Neural cell (in vitro differentiated cells): ENCODE results near the gene PAK5. TPM values are rescaled to one million over a fixed set of nuclear protein-coding genes. Genes with fewer than 3 reads are reported as not detected.

Experiments used
- H2AFZ ChIP-seq: fragments of 200-600, 300-800 bp; sonication (generic), shearing (Covaris generic); 2 replicates; pipeline ENCODE4 v1.6.0; 2014; ENCODE audit warnings: low read depth, mild to moderate bottlenecking, antibody characterized with exemption, low read length, moderate library complexity
- H3F3A ChIP-seq: fragments of 200-600 bp; shearing (Covaris generic); 2 replicates; pipeline ENCODE4 v1.6.1; 2016; ENCODE audit warnings: mild to moderate bottlenecking, moderate library complexity, mixed read lengths, antibody characterized with exemption, low read length; ENCODE audit not compliant: insufficient read depth, poor library complexity, severe bottlenecking
- H3K27ac ChIP-seq: fragments of 200-600, 300-800 bp; sonication (generic), shearing (Covaris generic); 2 replicates; pipeline ENCODE4 v1.5.1; 2014; ENCODE audit warnings: mild to moderate bottlenecking, low read length, moderate library complexity
- H3K27me3 ChIP-seq: fragments of 300-800, 200-600 bp; sonication (generic), shearing (Covaris generic); 2 replicates; pipeline ENCODE4 v1.6.0; 2014; ENCODE audit warnings: mild to moderate bottlenecking, low read depth, low read length, moderate library complexity; ENCODE audit not compliant: insufficient read depth
- H3K36me3 ChIP-seq: fragments of 300-800, 200-600 bp; sonication (generic), shearing (Covaris generic); 2 replicates; pipeline ENCODE4 v1.5.1; 2014; ENCODE audit warnings: mild to moderate bottlenecking, antibody characterized with exemption, low read length, moderate library complexity; ENCODE audit not compliant: insufficient read depth
- H3K4me2 ChIP-seq: fragments of 300-800, 200-600 bp; sonication (generic), shearing (Covaris generic); 2 replicates; pipeline ENCODE4 v1.6.0; 2014; ENCODE audit warnings: mild to moderate bottlenecking, low read length
- H3K4me3 ChIP-seq: fragments of 300-800, 200-600 bp; sonication (generic), shearing (Covaris generic); 2 replicates; pipeline ENCODE4 v1.5.1; 2014; ENCODE audit warnings: mild to moderate bottlenecking, low read length, moderate library complexity
- H3K79me2 ChIP-seq: fragments of 200-600 bp; shearing (Covaris generic); replicated peaks from 2 replicates; pipeline ENCODE4 v1.6.0; 2014; ENCODE audit warnings: mild to moderate bottlenecking, low read length, moderate library complexity; ENCODE audit not compliant: insufficient read depth
- H3K9ac ChIP-seq: fragments of 300-800, 200-600 bp; sonication (generic), shearing (Covaris generic); 2 replicates; pipeline ENCODE4 v1.6.1; 2016; ENCODE audit warnings: mild to moderate bottlenecking, low read length, mixed read lengths
- H3K9me2 ChIP-seq: fragments of 200-600 bp; shearing (Covaris generic); 2 replicates; pipeline ENCODE4 v1.6.1; 2016; ENCODE audit warnings: mild to moderate bottlenecking, low read length, mixed read lengths; ENCODE audit not compliant: insufficient read depth
- H3K9me3 ChIP-seq: fragments of 200-600, 300-800 bp; sonication (generic), shearing (Covaris generic); 2 replicates; pipeline ENCODE4 v1.6.1; 2016; ENCODE audit warnings: mild to moderate bottlenecking, mixed run types, low read length, moderate library complexity, mixed read lengths
- H4K20me1 ChIP-seq: fragments of 200-600 bp; shearing (Covaris generic); 2 replicates; pipeline ENCODE4 v1.6.1; 2016; ENCODE audit warnings: mild to moderate bottlenecking, mixed run types; ENCODE audit not compliant: insufficient read depth
- CTCF ChIP-seq: fragments of 450-650 bp; IDR thresholded peaks from 2 replicates; pipeline ENCODE4 v1.5.1; 2014; ENCODE audit warnings: antibody characterized with exemption, mild to moderate bottlenecking, moderate library complexity; ENCODE audit not compliant: poor library complexity, severe bottlenecking
- EP300 ChIP-seq: fragments of 450-650 bp; conservative IDR thresholded peaks from 2 replicates; pipeline ENCODE4 v1.6.1; 2014; ENCODE audit warnings: antibody characterized with exemption, mild to moderate bottlenecking, moderate library complexity; ENCODE audit not compliant: poor library complexity, severe bottlenecking
- EZH2 ChIP-seq: fragments of 200-600, 300-800 bp; shearing (Covaris generic), sonication (generic); IDR thresholded peaks from 2 replicates; pipeline ENCODE4 v1.6.1; 2014; ENCODE audit warnings: antibody characterized with exemption, low read length, borderline replicate concordance, mild to moderate bottlenecking; ENCODE audit not compliant: insufficient read depth, poor library complexity, severe bottlenecking
- MXI1 ChIP-seq: fragments of 450-650 bp; conservative IDR thresholded peaks from 2 replicates; pipeline ENCODE4 v1.6.1; 2014; ENCODE audit warnings: antibody characterized with exemption, mild to moderate bottlenecking; ENCODE audit not compliant: poor library complexity, severe bottlenecking
- POLR2AphosphoS5 ChIP-seq: IDR thresholded peaks from 2 replicates; pipeline ENCODE4 v1.6.1; 2012
- RAD21 ChIP-seq: fragments of 450-650 bp; conservative IDR thresholded peaks from 2 replicates; pipeline ENCODE4 v1.6.1; 2014; ENCODE audit warnings: antibody characterized with exemption, mild to moderate bottlenecking, moderate library complexity
- REST ChIP-seq: IDR thresholded peaks from 2 replicates; pipeline ENCODE4 v1.6.1; 2012; ENCODE audit warnings: borderline replicate concordance
- SMC3 ChIP-seq: fragments of 450-650 bp; conservative IDR thresholded peaks from 2 replicates; pipeline ENCODE4 v1.6.1; 2014; ENCODE audit warnings: antibody characterized with exemption, mild to moderate bottlenecking, moderate library complexity; ENCODE audit not compliant: poor library complexity
- TAF1 ChIP-seq: IDR thresholded peaks from 2 replicates; pipeline ENCODE4 v1.6.1; 2012; ENCODE audit warnings: low read depth
- polyA plus RNA-seq: library from polyadenylated mRNA; depleted of rRNA; stranded (reverse); fragments of >200 nt; gene quantifications from 2 replicates; pipeline ENCODE4 v1.2.3, GENCODE V29; 2014

The PAK5 gene
- polyA plus RNA-seq, 1 donor from 2014 or later: 48.3 TPM

GRCh38 chr20:9809271-9809670 is 29.6 kb downstream of the PAK5 start:
- Histone ChIP-seq H3F3A (no peaks in the 10 kb centered on the region), H3K27me3 (no peaks in the 10 kb centered on the region), H3K4me3 (no peak overlapping the region), H3K36me3 (no peaks in the 10 kb centered on the region), H3K27ac (no peak overlapping the region), H3K4me2 (no peak overlapping the region), H3K9me2 (no peaks in the 10 kb centered on the region), H3K79me2 (peaks cover 26% of the 10 kb centered on the region), H3K9me3 (no peaks in the 10 kb centered on the region), H2AFZ (no peak overlapping the region), H4K20me1 (no peaks in the 10 kb centered on the region), H3K9ac (no peak overlapping the region)
- no peak for TF ChIP-seq SMC3
- no peak for TF ChIP-seq TAF1
- no peak for TF ChIP-seq CTCF
- no peak for TF ChIP-seq EZH2
- no peak for TF ChIP-seq EP300
- TF ChIP-seq RAD21: no peak
- TF ChIP-seq MXI1: no peak
- TF ChIP-seq REST: no peak
- no peak for TF ChIP-seq POLR2AphosphoS5

- Histone ChIP-seq H3K9me3 (no peaks in the 10 kb centered on the region), H3K27me3 (no peaks in the 10 kb centered on the region), H3K4me2 (no peak overlapping the region), H2AFZ (no peak overlapping the region), H4K20me1 (no peaks in the 10 kb centered on the region), H3K9me2 (no peaks in the 10 kb centered on the region), H3F3A (no peaks in the 10 kb centered on the region), H3K27ac (no peak overlapping the region), H3K79me2 (peaks cover 25% of the 10 kb centered on the region), H3K36me3 (no peaks in the 10 kb centered on the region), H3K9ac (no peak overlapping the region), H3K4me3 (no peak overlapping the region)
- TF ChIP-seq MXI1: no peak
- TF ChIP-seq SMC3: no peak
- TF ChIP-seq EP300: no peak
- no peak for TF ChIP-seq RAD21
- no peak for TF ChIP-seq REST
- TF ChIP-seq POLR2AphosphoS5: no peak
- no peak for TF ChIP-seq TAF1
- no peak for TF ChIP-seq CTCF
- no peak for TF ChIP-seq EZH2
Observed at GRCh38 chr20:9808166-9808565, 30.7 kb downstream of the PAK5 start.
